Panc1 (cell line): ENCODE results near the gene RBM44. TPM values are rescaled to one million over a fixed set of nuclear protein-coding genes. Genes with fewer than 3 reads are reported as not detected.

Experiments used
- ATAC-seq: fragments of 200-7000 bp; cut with Tn5 transposase; 2 replicates; pipeline ENCODE4 v1.9.1; 2020; ENCODE audit warnings: mild to moderate bottlenecking, moderate library complexity
- BruUV-seq: library from RNA; stranded (reverse); fragments of 400-500 nt; replicated peaks from 2 replicates; lab custom pipeline; 2021; lab: Mats Ljungman, UMichigan
- CTCF ChIA-PET: fragments of 300-600 bp; sonication (Branson Sonifier 250); formaldehyde crosslinking; loops from one replicate; lab custom pipeline; 2022; ENCODE audit warnings: antibody characterized with exemption; lab: Charles Lee
- POLR2A ChIA-PET: fragments of 300-600 bp; sonication (Branson Sonifier 250); formaldehyde crosslinking; loops from one replicate; lab custom pipeline; 2022; ENCODE audit warnings: antibody characterized with exemption; lab: Charles Lee
- DNase-seq: peaks from one replicate; pipeline ENCODE4 v3.0.0-alpha.2; 2010; ENCODE audit warnings: low read depth, low spot score
- H3K27ac ChIP-seq: 2 replicates; pipeline ENCODE4 v1.5.1; 2011; ENCODE audit warnings: mild to moderate bottlenecking, low read length, inconsistent platforms
- H3K27me3 ChIP-seq: fragments of 200-500 bp; sonication (Bioruptor generic); 2 replicates; pipeline ENCODE4 v1.6.0; 2014; ENCODE audit warnings: low read length, inconsistent platforms; ENCODE audit not compliant: control insufficient read depth, insufficient read depth
- H3K36me3 ChIP-seq: fragments of 200-500 bp; sonication (Bioruptor generic); 2 replicates; pipeline ENCODE4 v1.5.1; 2014; ENCODE audit warnings: inconsistent platforms, mild to moderate bottlenecking, low read length, moderate library complexity; ENCODE audit not compliant: control insufficient read depth, insufficient read depth
- H3K4me1 ChIP-seq: 2 replicates; pipeline ENCODE4 v1.5.1; 2011; ENCODE audit warnings: inconsistent platforms, mild to moderate bottlenecking, low read length, moderate library complexity; ENCODE audit not compliant: control insufficient read depth, insufficient read depth
- H3K4me3 ChIP-seq, 2 experiments: 2 replicates each; pipeline ENCODE4 v1.5.1; 2011 to 2012; ENCODE audit warnings: low read depth in 2 of 2, low read length in 2 of 2, mild to moderate bottlenecking in 2 of 2, inconsistent platforms in 1 of 2, moderate library complexity in 1 of 2
- H3K9me3 ChIP-seq: fragments of 200-500 bp; sonication (Bioruptor generic); 2 replicates; pipeline ENCODE4 v1.5.1; 2014; ENCODE audit warnings: low read depth, mild to moderate bottlenecking, inconsistent platforms, low read length, moderate library complexity; ENCODE audit not compliant: control insufficient read depth, insufficient read depth
- CTCF ChIP-seq: fragments of 450-650 bp; IDR thresholded peaks from 2 replicates; pipeline ENCODE4 v1.5.1; 2017; ENCODE audit warnings: mild to moderate bottlenecking
- POLR2AphosphoS5 ChIP-seq: IDR thresholded peaks from 2 replicates; pipeline ENCODE4 v1.6.1; 2012; ENCODE audit warnings: mild to moderate bottlenecking, low read depth, low read length, moderate library complexity
- SIN3A ChIP-seq: IDR thresholded peaks from 2 replicates; pipeline ENCODE4 v1.6.1; 2012; ENCODE audit warnings: low read depth, mild to moderate bottlenecking, low read length, moderate library complexity, borderline replicate concordance; ENCODE audit not compliant: insufficient read depth
- TCF7L2 ChIP-seq: IDR thresholded peaks from 2 replicates; pipeline ENCODE4 v1.6.1; 2011; ENCODE audit warnings: mild to moderate bottlenecking, low read depth, low read length, inconsistent platforms
- in situ Hi-C: cut with HindIII; loops from 2 replicates; pipeline ENCODE4 v1.10.0; 2016; ENCODE audit warnings: low sequenced_read_pairs, low pct_unique_long_range_greater_than_20kb
- intact Hi-C: fragments of 100-400 bp; cut with micrococcal nuclease; formaldehyde crosslinking; loops from one replicate; pipeline ENCODE4 v1.10.0; 2022; ENCODE audit not compliant: unreplicated experiment
- total RNA-seq: library from RNA; stranded (reverse); gene quantifications from one replicate; pipeline ENCODE4 v1.2.1, GENCODE V29; 2021; ENCODE audit not compliant: unreplicated experiment
- TF ChIP-seq, protein P1 (sequence below), 2 experiments: IDR thresholded peaks; 2 replicates each; pipeline ENCODE4 v1.6.1; 2011 to 2012; ENCODE audit warnings: low read depth in 2 of 2, control low read depth in 1 of 2, low read length in 1 of 2, mild to moderate bottlenecking in 1 of 2, moderate library complexity in 1 of 2; ENCODE audit not compliant: insufficient read depth in 1 of 2

The RBM44 gene
- total RNA-seq, 1 experiment from 2014 or later: 0.90 TPM

DNA sequence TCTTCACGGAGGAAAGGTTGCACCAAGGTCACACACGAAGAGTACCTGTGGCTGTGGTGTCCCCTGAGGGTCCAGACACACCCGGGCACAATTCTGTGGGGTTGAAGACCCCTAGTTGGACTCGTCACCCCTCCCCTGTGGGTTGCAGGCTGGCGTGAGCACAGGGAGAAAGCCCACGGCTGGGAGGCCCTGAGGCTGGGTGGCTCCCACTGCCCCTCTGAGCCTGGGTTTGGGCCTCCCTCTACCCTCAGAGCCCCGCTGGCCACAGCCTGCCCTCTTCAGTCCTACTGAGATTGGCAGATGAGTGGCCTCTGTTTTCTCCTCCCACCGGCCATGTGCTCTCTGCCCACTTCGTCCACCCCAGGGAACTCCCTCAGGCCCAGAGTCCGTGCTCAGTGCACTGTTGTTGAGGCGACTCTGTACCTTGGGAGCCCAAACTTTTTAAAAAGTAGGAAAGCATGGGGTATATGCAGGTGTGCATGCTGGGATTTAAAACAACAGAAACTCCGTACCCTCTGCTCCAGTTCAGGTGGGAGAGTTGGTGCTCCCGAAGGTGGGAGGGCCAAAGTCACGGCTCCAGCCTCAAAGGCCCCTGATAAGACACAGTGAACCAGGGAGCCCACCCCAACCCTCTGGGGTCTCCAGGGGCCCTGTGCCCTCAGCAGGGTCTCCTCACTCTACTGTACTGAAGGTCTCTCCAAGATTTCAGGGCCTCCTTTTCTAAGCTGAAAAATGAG is 79.9 kb downstream of the RBM44 start:
- BruUV-seq: no TSS peak
- POLR2A ChIA-PET: no interaction called here
- Histone ChIP-seq H3K4me3 (no peak overlapping the region), H3K27me3 (no peaks in the 10 kb centered on the region), H3K36me3 (no peaks in the 10 kb centered on the region), H3K9me3 (no peaks in the 10 kb centered on the region), H3K4me1 (peaks cover 21% of the 10 kb centered on the region), H3K27ac (no peak overlapping the region)
- CTCF ChIA-PET: no interaction called here
- intact Hi-C loops (no loop called here), in situ Hi-C loops (no loop called here)
- no peak for ATAC-seq
- no peak for TF ChIP-seq POLR2AphosphoS5
- TF ChIP-seq CTCF: no peak
- no peak for TF ChIP-seq TCF7L2
- TF ChIP-seq, protein P1, sequence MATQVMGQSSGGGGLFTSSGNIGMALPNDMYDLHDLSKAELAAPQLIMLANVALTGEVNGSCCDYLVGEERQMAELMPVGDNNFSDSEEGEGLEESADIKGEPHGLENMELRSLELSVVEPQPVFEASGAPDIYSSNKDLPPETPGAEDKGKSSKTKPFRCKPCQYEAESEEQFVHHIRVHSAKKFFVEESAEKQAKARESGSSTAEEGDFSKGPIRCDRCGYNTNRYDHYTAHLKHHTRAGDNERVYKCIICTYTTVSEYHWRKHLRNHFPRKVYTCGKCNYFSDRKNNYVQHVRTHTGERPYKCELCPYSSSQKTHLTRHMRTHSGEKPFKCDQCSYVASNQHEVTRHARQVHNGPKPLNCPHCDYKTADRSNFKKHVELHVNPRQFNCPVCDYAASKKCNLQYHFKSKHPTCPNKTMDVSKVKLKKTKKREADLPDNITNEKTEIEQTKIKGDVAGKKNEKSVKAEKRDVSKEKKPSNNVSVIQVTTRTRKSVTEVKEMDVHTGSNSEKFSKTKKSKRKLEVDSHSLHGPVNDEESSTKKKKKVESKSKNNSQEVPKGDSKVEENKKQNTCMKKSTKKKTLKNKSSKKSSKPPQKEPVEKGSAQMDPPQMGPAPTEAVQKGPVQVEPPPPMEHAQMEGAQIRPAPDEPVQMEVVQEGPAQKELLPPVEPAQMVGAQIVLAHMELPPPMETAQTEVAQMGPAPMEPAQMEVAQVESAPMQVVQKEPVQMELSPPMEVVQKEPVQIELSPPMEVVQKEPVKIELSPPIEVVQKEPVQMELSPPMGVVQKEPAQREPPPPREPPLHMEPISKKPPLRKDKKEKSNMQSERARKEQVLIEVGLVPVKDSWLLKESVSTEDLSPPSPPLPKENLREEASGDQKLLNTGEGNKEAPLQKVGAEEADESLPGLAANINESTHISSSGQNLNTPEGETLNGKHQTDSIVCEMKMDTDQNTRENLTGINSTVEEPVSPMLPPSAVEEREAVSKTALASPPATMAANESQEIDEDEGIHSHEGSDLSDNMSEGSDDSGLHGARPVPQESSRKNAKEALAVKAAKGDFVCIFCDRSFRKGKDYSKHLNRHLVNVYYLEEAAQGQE (IDR thresholded peaks at IDR 0.05; ENCODE audit: insufficient read depth in 1 of 2, low read depth in 2 of 2, low read length in 1 of 2): no peak
- no peak for TF ChIP-seq SIN3A
- DNase-seq: no peak

DNA sequence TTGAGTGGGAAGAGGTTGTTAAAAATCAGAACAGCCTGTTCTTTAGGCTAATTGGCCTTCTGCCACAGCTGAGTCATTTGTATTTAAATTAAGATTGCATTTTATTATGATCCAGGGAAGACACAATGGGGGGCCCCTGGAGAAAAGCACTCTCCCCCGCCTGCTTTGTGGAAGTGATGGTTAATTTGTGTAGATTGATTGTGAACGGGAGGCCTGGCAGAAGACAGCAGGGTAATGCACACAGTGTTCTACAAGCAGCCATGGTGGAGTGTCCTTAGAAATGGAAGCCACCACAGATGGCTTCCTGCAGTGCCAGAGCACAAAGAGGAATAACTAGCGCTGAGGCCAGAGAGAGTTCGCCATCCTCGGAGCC is 80.5 kb downstream of the RBM44 start:
- ChIA-PET POLR2A (no interaction called here), CTCF (interaction anchor here (0.7 kb wide), 1 partner anchor 344 kb away, joined by 3 read pairs; no protein-coding TSS in a partner anchor)
- ATAC-seq: no peak
- no TSS peak for BruUV-seq
- H3K4me3 ChIP-seq: no peak overlapping the region
- H3K27ac ChIP-seq: no peak overlapping the region
- H3K9me3 ChIP-seq: no peaks in the 10 kb centered on the region
- no peaks in the 10 kb centered on the region for H3K27me3 ChIP-seq
- H3K36me3 ChIP-seq: no peaks in the 10 kb centered on the region
- intact Hi-C loops: no loop called here
- H3K4me1 ChIP-seq: peaks cover 21% of the 10 kb centered on the region
- in situ Hi-C loops: no loop called here
- no peak for DNase-seq
- TF ChIP-seq POLR2AphosphoS5: no peak

- no peaks in the 10 kb centered on the region for H3K27me3 ChIP-seq
- ATAC-seq (no peak), DNase-seq (no peak)
- POLR2A ChIA-PET: no interaction called here
- H3K4me3 ChIP-seq: no peak overlapping the region
- no peaks in the 10 kb centered on the region for H3K9me3 ChIP-seq
- no peak overlapping the region for H3K27ac ChIP-seq
- H3K36me3 ChIP-seq: no peaks in the 10 kb centered on the region
- intact Hi-C loops: no loop called here
- in situ Hi-C loops: no loop called here
- TF ChIP-seq SIN3A (no peak), TCF7L2 (no peak), POLR2AphosphoS5 (no peak), CTCF (no peak)
- TF ChIP-seq, protein P1 (IDR thresholded peaks at IDR 0.05; ENCODE audit: insufficient read depth in 1 of 2, low read depth in 2 of 2, low read length in 1 of 2): no peak
- H3K4me1 ChIP-seq: peaks cover 11% of the 10 kb centered on the region
- CTCF ChIA-PET: interaction anchor here (0.7 kb wide), 1 partner anchor 345 kb away, joined by 3 read pairs; no protein-coding TSS in a partner anchor
- BruUV-seq: no TSS peak
Measured at GRCh38 chr2:237879991-237880560, 81.5 kb downstream of the RBM44 start.
